ENCODE results near the gene RAB40B. TPM values are rescaled to one million over a fixed set of nuclear protein-coding genes. Genes with fewer than 3 reads are reported as not detected.

Gene RAB40B
- polyA plus RNA-seq, 2 of the 4 experiments (the other 2 are of a cell fraction), result 5.6 to 9.4 TPM

- POLR2A ChIA-PET, result no interaction called here
- H3K4me1 ChIP-seq, result peaks cover 31% of the 10 kb centered on the region
- H3K9me3 ChIP-seq, result no peaks in the 10 kb centered on the region
- no peak for FAIRE-seq
- no peak for TF ChIP-seq ESRRA (IDR thresholded peaks at IDR 0.05; ENCODE audit: borderline replicate concordance, low read length)
- 75% methylated on average over 38 of the region's 38 CpGs for WGBS (ENCODE audit: missing lambda C conversion rate)
- ATAC-seq, result no peak
- no peak for DNase-seq (ENCODE audit: low read depth in 1 of 2, low spot score in 1 of 2)
- no peak overlapping the region for H3K4me3 ChIP-seq
- CTCF ChIA-PET, result interaction anchor here (0.6 to 1.2 kb wide), 4 partner anchors 8 to 71 kb away, joined by 3 read pairs; no protein-coding TSS in a partner anchor
- peak overlapping the region; percentile 0; the same call in 1 of the 3 replicates for H3K4me2 ChIP-seq
- H3K27ac ChIP-seq, result no peak overlapping the region
These were observed 5.7 kb upstream of the RAB40B start for GRCh38 chr17:82703935-82704865.

- TF ChIP-seq, protein P1, sequence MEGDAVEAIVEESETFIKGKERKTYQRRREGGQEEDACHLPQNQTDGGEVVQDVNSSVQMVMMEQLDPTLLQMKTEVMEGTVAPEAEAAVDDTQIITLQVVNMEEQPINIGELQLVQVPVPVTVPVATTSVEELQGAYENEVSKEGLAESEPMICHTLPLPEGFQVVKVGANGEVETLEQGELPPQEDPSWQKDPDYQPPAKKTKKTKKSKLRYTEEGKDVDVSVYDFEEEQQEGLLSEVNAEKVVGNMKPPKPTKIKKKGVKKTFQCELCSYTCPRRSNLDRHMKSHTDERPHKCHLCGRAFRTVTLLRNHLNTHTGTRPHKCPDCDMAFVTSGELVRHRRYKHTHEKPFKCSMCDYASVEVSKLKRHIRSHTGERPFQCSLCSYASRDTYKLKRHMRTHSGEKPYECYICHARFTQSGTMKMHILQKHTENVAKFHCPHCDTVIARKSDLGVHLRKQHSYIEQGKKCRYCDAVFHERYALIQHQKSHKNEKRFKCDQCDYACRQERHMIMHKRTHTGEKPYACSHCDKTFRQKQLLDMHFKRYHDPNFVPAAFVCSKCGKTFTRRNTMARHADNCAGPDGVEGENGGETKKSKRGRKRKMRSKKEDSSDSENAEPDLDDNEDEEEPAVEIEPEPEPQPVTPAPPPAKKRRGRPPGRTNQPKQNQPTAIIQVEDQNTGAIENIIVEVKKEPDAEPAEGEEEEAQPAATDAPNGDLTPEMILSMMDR (IDR thresholded peaks at IDR 0.05), result no peak
- TF ChIP-seq SMC3 (IDR thresholded peaks at IDR 0.05) (no peak), CEBPB (IDR thresholded peaks at IDR 0.05) (no peak), JUN (IDR thresholded peaks at IDR 0.05) (no peak), GATA3 (IDR thresholded peaks at IDR 0.05; ENCODE audit: borderline replicate concordance) (no peak), FOSL2 (IDR thresholded peaks at IDR 0.05) (no peak), FOSL2 (CRISPR knock-in tag; IDR thresholded peaks at IDR 0.05) (no peak), RAD21 (conservative IDR thresholded peaks at IDR 0.05 in 1 of 2, IDR thresholded peaks at IDR 0.05 in 1 of 2) (no peak), HEYL (CRISPR knock-in tag; IDR thresholded peaks at IDR 0.05) (no peak), BHLHE40 (IDR thresholded peaks at IDR 0.05; ENCODE audit: low read depth, low read length) (no peak), CHD4 (IDR thresholded peaks at IDR 0.05; ENCODE audit: borderline replicate concordance) (no peak), KDM5A (IDR thresholded peaks at IDR 0.05) (no peak), CBX8 (IDR thresholded peaks at IDR 0.05) (no peak), BCL3 (IDR thresholded peaks at IDR 0.05) (no peak), HOXB13 (CRISPR knock-in tag; IDR thresholded peaks at IDR 0.05; ENCODE audit: low read depth) (no peak), EP300 (IDR thresholded peaks at IDR 0.05) (no peak), SREBF2 (IDR thresholded peaks at IDR 0.05) (no peak)
- TF ChIP-seq, protein P2, sequence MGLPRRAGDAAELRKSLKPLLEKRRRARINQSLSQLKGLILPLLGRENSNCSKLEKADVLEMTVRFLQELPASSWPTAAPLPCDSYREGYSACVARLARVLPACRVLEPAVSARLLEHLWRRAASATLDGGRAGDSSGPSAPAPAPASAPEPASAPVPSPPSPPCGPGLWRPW (IDR thresholded peaks at IDR 0.05), result no peak
- TF ChIP-seq, protein P3, sequence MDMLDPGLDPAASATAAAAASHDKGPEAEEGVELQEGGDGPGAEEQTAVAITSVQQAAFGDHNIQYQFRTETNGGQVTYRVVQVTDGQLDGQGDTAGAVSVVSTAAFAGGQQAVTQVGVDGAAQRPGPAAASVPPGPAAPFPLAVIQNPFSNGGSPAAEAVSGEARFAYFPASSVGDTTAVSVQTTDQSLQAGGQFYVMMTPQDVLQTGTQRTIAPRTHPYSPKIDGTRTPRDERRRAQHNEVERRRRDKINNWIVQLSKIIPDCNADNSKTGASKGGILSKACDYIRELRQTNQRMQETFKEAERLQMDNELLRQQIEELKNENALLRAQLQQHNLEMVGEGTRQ (IDR thresholded peaks at IDR 0.05), result no peak
- TF ChIP-seq, protein P4, sequence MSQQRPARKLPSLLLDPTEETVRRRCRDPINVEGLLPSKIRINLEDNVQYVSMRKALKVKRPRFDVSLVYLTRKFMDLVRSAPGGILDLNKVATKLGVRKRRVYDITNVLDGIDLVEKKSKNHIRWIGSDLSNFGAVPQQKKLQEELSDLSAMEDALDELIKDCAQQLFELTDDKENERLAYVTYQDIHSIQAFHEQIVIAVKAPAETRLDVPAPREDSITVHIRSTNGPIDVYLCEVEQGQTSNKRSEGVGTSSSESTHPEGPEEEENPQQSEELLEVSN (IDR thresholded peaks at IDR 0.05; ENCODE audit: borderline replicate concordance, low read depth), result no peak
- no peak overlapping the region for H3K4me2 ChIP-seq
- H3K4me1 ChIP-seq, result peaks cover 26% of the 10 kb centered on the region
- no peak overlapping the region for H3K4me3 ChIP-seq
- CTCF ChIA-PET, result interaction anchor here (1.2 kb wide), 2 partner anchors 12 to 72 kb away, joined by 3 read pairs; no protein-coding TSS in a partner anchor
- POLR2A ChIA-PET, result no interaction called here
- ATAC-seq (no peak), FAIRE-seq (no peak), DNase-seq (ENCODE audit: low read depth in 1 of 2, low spot score in 1 of 2) (no peak)
- 86% methylated on average over 24 of the region's 26 CpGs for WGBS (ENCODE audit: missing lambda C conversion rate)
- H3K9me3 ChIP-seq, result no peaks in the 10 kb centered on the region
- H3K27ac ChIP-seq, result no peak overlapping the region
These were observed 4.7 kb upstream of the RAB40B start for GRCh38 chr17:82703036-82703745.
